H1 (cell line): ENCODE results near the gene CCDC152. TPM values are rescaled to one million over a fixed set of nuclear protein-coding genes. Genes with fewer than 3 reads are reported as not detected.

Experiments used
- BRCA1 ChIP-seq: IDR thresholded peaks from 2 replicates; pipeline ENCODE4 v1.6.1; 2012; ENCODE audit warnings: low read depth, low read length, improper control_type of control experiment
- RFX5 ChIP-seq: IDR thresholded peaks from 2 replicates; pipeline ENCODE4 v1.6.1; 2011; ENCODE audit warnings: low read depth, low read length, improper control_type of control experiment, borderline replicate concordance
- SUZ12 ChIP-seq: fragments of 200-600 bp; sonication (generic); IDR thresholded peaks from 2 replicates; pipeline ENCODE4 v1.6.1; 2012; ENCODE audit warnings: mild to moderate bottlenecking, inconsistent platforms, low read length, moderate library complexity, mixed read lengths
- TEAD4 ChIP-seq: IDR thresholded peaks from 2 replicates; pipeline ENCODE4 v1.6.1; 2012; ENCODE audit warnings: low read depth, low read length, inconsistent platforms, mixed read lengths
- polyA plus RNA-seq, 7 experiments: library from polyadenylated mRNA; depleted of rRNA in 3 of 7; stranded (reverse) in 5 of 7; unstranded in 2 of 7; fragments of >200 nt in 5 of 7; fragments of 200-250 nt in 2 of 7; gene quantifications; 1 replicate in 5 of 7; 2 replicates in 1 of 7; 4 replicates in 1 of 7; pipeline versions ENCODE4 v1.2.1 to v1.2.3, GENCODE V29; 2011 to 2013; ENCODE audit warnings: missing spikeins in 2 of 7, mixed read lengths in 2 of 7
- total RNA-seq: library from RNA; stranded (reverse); fragmentation: NEBNext Ultra II Directional; extraction: Animal tissue kit (Norgen Biotek cat#: 25700); gene quantifications from 2 replicates; pipeline ENCODE4 v1.2.1, GENCODE V29; 2021

CCDC152 gene
- total and polyA plus RNA-seq, 2 of the 8 experiments (the other 6 are each of a cell fraction or from before 2014, with no cell fraction given): 2.6 to 9.5 TPM

DNA sequence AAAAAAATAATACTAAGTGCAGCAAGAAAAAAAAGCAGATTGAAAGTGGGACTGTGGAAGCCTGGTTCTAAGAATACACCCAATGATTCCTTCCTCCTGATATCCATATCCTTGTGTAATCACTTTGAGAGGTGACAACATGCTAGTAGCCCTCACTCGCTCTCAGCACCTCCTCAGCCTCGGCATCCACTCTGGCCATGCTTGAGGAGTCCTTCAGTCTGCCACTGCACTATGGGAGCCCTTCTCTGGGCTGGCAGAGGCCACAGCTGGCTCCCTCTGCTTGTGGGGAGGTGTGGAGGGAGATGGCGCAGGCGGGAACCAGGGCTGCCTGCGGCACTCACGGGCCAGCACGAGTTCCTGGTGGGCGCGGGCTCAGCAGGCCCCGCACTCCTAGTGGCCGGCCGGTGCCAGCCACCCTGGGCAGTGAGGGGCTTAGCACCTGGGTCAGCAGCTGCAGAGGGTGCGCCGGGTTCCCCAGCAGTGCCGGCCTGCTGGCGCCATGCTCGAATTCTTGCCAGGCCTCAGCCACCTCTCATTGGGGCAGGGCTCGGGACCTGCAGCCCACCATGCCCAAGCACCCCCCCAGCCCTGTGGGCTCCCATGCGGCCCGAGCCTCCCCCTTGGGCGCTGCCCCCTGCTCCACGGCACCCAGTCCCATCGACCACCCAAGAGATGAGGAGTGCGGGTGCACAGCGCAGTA lies 79.6 kb downstream of the CCDC152 start (continued):
- TF ChIP-seq BRCA1 (no peak), SUZ12 (no peak), TEAD4 (no peak), RFX5 (no peak)
